ENCODE data around the gene RHOF.
A peak's percentile ranks its signal among the peaks of the same experiment; 100 is the strongest.

The RHOF gene

DNA sequence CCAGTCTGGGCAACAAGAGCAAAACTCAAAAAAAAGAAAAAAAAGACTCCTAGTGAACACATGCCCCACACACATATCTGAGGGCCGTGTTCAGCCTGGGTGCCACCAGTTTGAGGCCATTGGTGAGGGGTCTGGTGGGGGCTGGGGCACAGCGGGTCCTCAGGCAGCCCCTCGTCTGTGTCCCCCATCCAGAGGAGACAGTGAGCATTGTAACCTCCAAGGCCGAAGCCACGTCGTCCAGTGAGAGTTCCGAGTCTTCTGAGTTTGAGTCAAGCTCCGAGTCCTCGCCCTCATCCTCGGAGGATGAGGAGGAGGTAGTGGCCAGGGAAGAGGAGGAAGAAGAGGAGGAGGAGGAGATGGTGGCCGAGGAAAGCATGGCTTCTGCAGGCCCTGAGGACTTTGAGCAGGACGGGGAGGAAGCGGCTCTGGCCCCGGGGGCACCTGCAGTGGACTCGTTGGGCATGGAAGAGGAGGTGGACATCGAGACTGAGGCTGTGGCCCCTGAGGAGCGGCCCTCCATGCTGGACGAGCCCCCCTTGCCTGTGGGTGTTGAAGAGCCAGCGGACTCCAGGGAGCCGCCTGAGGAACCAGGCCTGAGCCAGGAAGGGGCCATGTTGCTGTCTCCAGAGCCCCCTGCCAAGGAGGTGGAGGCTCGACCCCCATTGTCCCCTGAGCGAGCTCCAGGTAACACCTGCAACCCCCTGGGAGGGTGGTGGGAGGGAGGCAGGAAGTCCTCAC lies 25.9 kb upstream of the RHOF start:
- no peak for DNase-seq

DNA sequence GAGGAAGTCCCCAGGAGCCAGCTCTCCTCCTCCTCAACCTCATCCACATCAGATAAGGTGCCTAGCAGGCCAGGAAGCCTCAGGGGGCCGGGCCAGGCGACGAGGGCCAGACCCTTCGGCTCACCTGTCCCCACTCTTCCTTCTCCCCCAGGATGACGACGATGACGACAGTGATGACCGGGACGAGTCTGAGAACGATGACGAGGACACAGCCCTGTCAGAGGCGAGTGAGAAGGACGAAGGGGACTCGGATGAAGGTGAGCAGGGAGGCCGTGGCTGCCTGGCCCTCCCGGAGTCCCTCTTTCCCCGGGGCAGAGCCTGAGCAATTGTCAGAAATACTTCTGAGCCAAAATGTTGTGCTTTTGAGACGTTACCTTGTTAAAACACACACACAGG lies 24.2 kb upstream of the RHOF start:
- no peak for DNase-seq

DNA sequence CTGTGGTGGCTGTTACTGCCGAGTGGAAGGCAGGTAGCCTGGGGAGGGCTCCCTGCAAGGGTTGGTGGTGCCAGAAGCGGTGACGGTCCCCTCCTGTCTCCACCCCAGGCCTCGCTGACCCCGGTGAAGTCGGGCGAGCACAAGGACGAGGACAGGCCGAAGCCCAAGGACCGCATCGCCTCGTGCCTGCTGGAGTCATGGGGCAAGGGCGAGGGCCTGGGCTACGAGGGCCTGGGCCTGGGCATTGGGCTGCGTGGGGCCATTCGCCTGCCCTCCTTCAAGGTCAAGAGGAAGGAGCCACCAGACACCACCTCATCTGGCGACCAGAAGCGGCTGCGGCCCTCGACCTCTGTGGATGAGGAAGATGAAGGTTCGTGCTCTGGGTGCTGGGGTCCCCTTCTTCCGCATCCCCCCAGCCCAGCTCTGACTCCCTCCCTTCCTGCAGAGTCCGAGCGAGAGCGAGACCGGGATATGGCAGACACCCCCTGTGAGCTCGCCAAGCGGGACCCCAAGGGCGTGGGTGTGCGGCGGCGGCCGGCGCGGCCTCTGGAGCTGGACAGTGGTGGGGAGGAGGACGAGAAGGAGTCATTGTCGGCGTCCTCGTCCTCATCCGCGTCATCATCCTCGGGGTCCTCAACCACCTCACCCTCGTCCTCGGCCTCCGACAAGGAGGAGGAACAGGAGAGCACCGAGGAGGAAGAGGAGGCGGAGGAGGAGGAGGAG lies 23.6 kb upstream of the RHOF start:
- no peak for DNase-seq

DNA sequence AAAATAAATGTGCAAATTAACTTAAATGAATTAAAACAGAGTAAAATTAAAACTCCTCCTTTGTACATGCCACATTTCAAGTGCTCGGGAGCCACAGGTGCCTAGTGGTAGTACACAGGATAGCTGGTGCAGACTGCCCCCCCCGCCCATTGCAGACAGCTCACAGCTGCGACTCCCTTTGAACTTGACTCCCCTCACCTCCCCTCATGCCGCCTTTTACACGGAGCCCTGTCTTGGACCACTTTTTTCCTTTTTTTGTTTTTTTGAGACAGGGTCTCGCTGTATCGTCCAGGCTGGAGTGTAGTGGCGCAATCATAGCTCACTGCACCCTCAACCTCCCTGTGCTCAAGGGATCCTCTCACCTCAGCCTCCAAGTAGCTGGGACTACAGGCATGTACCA lies 21.8 kb upstream of the RHOF start:
- DNase-seq: no peak

DNA sequence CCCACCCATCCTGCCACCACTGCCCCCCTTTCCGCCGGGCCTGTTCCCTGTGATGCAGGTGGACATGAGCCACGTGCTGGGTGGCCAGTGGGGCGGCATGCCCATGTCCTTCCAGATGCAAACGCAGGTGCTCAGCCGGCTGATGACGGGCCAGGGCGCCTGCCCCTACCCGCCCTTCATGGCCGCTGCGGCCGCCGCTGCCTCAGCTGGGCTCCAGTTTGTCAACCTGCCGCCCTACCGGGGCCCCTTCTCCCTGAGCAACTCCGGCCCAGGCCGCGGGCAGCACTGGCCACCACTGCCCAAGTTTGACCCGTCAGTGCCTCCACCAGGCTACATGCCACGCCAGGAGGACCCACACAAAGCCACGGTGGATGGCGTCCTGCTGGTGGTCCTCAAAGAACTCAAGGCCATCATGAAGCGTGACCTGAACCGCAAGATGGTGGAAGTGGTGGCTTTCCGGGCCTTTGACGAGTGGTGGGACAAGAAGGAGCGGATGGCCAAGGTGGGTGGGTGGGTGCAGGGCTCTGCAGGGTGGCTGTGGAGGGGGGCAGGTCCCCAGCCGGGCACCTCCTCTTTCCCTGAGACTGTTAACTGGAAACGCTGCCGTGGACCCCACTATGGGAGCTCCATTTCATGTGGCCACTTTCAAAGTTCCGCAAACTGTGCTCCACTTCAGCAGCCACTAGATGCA lies 21.1 kb upstream of the RHOF start:
- no peak for DNase-seq

DNA sequence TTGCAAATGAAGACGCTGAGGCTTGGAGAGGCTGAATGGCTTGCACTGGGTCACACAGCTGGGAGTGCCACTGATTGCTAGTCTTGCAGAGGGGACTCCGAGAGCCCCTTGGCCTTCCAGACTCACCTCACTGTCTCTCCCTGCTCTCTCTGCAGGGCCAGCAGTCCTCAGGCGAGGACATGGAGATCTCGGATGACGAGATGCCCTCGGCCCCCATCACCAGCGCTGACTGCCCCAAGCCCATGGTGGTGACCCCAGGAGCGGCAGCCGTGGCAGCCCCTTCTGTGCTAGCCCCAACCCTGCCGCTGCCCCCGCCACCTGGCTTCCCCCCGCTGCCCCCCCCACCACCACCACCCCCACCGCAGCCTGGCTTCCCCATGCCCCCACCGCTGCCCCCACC lies 20.5 kb upstream of the RHOF start:
- DNase-seq: no peak

DNA sequence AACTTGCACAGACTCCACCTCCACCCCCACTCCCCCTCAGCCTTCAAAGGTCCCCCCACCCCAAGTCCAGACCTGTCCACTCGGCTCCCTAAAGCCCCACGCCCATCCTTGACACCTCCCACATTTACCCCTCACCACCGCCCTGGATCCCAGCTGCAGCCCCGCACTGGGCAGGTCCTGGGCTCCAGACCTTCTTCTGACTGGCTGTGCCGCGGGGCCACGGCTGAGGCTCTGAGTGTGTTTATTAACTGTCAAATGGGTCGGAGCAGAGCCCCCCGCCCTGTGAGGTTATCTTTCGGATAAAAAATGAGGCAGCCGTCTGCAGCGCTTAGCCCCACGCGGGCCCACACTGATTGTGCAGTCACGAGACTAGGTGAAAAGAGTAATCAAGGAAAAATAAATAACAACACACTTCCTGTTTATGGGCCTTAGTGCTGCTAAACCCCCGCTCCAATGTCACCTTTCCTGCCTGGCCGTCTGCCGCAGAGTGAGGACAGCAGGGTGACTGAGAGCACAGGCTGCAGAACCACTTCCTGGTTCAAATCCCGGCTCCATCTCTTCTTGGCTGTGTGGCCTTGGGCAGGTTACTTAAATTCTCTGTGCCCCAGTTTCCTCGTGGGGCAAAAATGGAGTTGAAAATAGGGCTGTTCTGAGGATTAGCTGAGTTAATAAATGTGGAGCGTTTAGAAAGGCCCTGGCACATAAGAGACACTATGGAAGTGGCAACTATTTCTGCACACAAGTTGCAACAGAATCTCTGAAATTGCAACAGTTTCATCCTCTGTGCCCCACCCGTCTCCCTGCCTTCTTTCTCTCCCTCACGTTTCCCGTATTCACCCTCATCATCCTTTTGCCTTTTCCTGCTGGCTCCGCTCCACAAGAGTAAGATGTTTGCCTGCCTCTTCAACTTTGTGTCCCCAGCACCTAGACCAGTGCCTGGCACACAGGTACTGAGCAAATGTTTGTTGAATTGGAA lies 19.7 kb upstream of the RHOF start:
- no peak for DNase-seq

DNA sequence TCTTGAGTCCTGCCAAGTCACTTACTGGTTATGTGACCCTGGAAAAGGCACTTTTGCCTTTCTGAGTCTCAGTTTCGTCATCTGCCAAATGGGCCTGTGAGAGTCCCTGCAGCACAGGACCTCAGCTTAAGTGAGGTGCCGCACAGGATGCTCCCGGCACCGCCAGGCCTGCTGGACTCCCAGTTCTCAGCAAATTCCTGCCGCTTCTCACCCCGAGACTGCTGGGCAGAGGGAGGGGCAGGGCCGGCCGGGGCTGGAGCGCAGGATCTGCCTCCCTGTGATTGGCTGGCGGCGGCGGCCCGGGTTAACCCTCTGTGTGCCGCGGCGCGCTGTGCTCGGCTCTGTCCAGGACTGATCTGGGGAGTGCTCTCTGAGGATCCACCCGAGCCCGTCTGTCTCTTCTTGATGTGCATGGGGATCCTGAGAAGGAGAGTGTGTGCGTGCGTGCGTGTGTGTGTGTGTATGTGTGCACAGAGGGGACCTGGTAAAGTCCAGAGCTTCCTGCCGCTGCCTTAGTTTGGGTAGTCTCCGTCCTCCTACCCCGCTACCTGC lies 18.9 kb upstream of the RHOF start:
- DNase-seq: peak; percentile 70

DNA sequence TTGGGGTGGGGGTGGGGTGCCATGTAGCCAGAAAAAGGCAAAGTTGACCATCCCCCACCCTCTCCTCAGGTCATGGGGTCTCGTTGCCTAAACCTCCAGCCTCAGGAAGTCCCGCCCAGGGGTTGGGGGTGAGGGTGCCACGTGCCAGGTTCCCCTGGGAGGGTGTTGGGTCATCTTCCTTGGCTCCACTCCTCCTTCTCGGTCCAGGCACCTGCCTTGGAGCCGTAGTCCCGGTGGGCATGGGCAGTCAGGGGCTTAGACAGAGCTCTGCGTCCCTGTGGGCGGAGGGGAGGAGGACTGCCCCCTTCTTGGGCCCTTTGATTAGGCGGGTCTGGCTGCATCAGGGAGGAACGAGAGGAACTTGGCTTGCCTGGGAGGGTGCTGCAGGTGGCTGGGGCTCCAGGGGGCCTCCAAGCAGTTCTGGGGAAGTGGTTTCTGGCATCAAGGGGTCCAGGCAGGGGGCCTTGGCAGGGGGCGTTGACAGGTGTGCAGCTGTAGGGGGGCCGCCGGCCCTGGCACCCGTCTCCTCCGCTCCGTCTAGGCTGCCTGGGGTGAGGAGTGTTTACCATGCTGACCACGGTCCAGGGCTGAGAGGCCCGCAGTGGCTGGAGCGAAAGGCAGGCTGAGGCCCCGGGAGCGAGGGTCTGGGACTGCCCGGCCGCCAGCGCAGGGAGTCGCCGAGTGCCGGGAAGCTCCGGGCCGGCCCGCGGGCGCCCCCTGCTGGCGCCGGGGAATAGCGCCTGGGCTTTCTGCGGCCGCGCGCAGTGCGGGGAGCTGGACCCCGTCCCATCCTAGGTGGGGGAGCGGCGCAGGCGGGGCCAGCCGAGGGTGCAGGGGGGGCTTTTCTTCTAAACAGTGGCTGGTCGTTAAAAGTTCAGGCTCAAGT lies 18.2 kb upstream of the RHOF start:
- DNase-seq: peak; percentile 56

DNA sequence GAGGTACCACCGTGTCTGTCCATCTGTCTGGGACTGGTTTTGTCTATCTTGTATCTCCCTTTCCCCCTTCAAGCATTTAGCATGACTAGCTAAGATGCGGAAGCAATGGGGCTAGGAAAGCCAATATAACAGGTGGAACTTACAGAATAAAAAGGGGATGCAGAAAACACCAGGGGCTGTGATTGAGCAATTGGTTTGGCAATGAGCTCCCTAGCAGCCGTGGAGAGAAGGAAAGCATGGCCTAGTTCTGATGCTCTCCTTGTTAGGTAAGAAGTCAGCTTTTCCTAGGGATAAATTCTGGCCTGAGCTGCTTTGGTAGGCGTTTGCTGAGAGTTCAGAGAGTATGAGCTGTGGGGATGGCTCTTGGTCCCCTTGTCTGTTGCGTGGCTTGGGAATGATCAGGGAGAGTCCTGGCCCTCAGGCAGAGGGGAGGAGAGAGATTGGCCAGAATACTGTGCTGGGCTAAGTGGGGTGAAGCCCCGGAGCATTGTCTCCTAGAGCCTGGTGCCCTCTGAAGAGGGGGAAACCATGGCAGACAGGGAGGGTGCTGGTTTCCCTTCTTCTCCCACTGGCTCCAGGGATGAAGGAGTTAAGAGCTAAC lies 17.4 kb upstream of the RHOF start:
- no peak for DNase-seq

DNA sequence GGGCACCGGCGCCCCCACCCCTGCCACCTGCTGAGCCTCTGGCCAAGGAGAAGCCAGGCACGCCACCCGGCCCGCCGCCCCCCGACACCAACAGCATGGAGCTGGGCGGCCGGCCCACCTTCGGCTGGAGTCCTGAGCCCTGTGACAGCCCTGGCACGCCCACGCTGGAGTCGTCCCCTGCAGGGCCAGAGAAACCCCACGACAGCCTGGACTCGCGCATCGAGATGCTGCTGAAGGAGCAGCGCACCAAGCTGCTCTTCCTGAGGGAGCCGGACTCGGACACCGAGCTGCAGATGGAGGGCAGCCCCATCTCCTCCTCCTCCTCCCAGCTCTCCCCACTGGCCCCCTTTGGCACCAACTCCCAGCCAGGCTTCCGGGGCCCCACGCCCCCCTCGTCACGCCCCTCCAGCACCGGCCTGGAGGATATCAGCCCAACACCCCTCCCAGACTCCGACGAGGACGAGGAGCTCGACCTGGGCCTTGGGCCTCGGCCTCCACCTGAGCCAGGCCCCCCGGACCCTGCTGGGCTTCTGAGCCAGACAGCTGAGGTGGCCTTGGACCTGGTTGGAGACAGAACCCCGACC lies 16.8 kb upstream of the RHOF start:
- DNase-seq: no peak

DNA sequence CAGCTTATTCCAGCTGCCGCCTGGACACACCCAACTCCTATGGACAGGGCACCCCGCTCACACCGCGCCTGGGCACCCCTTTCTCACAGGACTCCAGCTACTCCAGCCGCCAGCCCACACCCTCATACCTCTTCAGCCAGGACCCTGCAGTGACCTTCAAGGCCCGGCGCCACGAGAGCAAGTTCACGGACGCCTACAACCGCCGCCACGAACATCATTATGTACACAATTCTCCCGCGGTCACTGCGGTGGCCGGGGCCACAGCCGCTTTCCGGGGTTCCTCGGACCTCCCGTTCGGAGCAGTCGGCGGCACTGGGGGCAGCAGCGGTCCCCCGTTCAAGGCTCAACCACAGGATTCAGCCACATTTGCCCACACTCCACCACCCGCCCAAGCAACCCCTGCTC lies 16.2 kb upstream of the RHOF start:
- no peak for DNase-seq

DNA sequence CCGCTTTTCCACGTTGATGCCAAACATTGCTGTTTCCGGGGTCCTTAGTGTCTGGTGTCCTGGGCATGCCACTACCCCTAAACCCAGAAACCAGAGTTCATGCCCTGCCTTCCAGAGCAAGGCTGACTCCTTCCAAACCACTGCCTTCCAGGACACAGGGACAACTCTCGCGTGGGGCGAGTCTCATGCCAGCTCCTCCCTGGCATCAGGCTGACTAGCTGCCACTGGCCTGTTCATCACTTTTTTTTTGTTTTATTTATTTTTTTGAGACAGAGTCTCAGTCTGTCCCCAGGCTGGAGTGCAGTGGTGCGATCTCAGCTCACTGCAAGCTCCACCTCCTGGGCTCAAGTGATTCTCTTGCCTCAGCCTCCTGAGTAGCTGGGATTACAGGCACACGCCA lies 15.1 kb upstream of the RHOF start:
- DNase-seq: no peak

DNA sequence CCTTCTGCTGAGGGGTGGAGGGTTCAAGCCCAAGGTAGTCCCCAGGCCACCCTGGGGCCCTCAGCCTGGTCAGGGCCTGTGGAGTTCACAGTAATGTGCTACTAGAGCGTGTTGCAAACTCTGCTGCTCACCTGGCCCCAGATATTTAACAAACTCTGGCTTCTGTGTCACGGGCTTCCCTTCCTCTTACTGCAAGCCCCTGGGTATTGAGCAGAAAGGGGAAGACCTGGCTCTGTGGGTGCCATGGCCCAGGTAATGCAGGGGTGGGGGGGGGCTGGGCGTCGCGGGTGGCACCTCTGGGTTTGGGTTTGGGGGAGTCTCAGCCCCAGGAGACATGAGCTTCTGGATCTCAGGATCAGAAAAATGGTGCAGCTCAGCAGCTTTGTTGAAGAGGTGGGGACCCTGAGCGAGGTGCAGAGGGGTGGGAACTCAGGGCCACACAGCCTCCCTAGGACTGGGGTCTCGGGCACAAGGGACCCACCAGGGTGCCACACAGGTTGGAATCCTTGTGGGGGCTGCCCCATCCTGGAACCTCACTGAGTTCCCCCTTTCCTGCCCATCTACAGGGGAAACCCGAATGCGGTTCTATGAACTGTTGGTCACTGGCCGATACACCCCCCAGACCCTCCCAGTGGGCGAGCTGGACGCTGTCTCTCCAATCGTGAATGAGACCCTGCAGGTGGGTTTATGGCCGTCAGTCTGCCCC lies 14.3 kb upstream of the RHOF start:
- DNase-seq: no peak

DNA sequence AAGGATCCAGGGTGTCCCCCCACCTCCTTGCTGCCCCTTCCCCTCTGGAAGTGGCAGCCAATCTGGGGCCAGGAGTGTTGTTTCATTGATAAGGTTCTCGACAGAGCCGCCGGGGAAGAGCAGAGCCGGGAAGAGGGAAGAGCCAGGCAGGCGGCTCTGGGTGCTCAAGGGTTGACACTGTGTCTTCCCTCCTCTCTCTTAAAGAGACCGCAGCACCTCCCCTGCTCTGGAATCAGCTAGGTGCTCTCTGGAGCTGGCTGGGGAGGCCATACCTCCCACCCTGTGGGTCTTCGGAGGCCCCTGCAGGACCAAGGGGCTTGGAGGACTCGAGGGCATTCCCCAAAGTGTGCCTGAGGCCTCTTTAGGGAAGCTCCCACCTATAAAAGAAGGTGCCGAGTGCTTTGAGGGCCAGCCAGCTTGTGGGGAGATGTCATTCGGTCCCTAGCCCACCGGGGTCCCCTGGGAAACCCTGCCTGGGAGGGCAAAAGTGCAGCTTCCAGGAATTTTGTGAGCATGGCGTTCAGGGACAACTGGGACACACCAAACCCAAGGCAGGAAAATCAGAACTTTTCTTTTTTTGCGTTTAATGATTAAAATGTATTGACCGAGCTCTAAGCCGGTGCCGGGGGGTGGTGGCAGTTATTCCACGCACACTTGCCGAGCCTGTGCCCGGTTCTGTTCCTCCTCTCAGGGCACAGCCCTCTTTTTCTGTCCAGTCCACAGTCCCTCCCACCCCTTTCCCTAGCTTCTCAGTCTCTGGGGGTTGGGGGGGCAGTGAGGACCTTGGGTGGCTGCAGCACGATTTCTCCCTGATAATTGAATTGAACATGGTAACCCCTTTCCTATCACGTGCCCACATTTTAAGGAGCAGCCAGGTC lies 13.3 kb upstream of the RHOF start:
- no peak for DNase-seq

DNA sequence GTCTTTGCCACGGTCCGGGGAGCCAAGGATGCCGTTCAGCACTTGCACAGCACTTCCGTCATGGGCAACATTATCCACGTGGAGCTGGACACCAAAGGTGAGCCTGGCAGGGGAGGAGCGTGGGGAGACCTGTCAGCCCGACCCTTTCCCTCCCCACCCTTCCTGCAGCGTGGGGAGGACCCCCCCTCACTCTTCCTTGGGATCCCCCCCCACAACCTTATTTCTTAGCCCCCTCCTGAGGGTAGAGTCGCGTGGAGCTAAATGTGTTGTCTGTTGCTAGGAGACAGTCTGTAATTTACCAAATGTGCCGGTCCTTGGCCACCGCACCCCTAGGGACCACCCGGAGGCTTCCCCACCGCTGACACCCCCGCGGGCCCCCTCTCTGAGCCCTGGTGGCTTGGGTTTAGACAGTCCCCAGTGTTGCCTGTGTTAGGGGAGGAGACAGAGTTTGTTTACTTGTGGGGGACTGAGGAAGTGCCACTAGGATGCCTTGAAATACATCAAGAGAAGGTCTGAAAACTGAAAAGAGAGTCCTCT lies 12.6 kb upstream of the RHOF start:
- no peak for DNase-seq

DNA sequence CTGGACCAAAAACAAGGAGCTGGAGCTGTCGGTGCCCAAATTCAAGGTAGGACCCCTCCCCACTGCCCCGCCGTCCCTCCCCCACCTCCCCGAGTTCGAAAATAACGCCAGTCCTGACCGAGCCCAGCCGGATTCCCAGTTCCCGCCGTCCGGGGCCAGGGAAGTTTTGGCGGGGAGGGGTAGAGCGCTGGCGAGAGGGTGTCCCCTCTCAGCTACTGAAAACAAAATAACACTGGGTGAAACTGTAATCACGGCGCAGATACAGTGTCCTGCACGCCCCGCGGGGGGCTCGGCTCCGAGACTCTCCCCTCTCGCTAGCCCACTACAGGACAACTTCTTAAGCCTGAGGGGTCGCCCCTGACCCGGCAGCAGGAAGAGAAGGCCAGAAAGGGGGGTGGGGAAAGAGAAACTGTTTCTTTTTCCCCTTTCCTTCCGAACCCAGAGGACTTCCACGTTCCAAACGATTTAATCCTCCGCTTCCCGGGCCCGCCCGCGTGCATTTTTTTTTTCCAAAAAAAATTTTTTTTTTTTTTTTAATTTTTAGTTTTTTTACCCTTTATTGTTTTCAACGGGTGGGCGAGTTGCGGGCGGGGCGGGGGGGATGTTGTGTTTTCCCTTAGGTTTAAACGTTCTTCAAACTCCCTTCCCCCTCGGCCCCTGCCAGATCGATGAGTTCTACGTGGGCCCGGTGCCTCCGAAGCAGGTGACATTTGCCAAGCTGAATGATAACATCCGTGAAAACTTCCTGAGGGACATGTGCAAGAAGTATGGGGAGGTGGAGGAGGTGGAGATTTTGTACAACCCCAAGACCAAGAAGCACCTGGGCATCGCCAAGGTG lies 11.9 kb upstream of the RHOF start:
- no peak for DNase-seq

All from hematopoietic multipotent progenitor cell treated with erythropoietin and hydrocortisone succinate and interleukin-3 and kit ligand, for 8 days (in vitro differentiated cells).